Measurements from ENCODE around the gene ZNF646. TPM values are rescaled to one million over a fixed set of nuclear protein-coding genes. Genes with fewer than 3 reads are reported as not detected.

Gene ZNF646
- total and polyA plus RNA-seq, 2 donors (not counting 3 experiments of a cell fraction or from before 2014, with no cell fraction given) = 4.1 to 15.9 TPM

- FAIRE-seq (no peak), DNase-seq (ENCODE audit: low read depth, low spot score) (no peak)
- Histone ChIP-seq H3K9me1 (replicated peaks; ENCODE audit: control insufficient read depth, extremely low read depth, insufficient read depth, low read length) (no peaks in the 10 kb centered on the region), H3K4me1 (ENCODE audit: control insufficient read depth, extremely low read depth, insufficient read depth, low read length) (no peaks in the 10 kb centered on the region), H3K27me3 (ENCODE audit: control insufficient read depth in 2 of 2, insufficient read depth in 2 of 2, low read length in 2 of 2) (no peaks in the 10 kb centered on the region), H2AFZ (ENCODE audit: low read depth, low read length) (no peak overlapping the region), H3K4me3 (replicated peaks in 1 of 3; ENCODE audit: insufficient read depth in 1 of 3, low read depth in 1 of 3, low read length in 3 of 3) (no peak overlapping the region), H3K9ac (replicated peaks; ENCODE audit: extremely low read depth, insufficient read depth, low read length) (no peak overlapping the region), H3K4me2 (ENCODE audit: insufficient read depth, low read length) (no peak overlapping the region), H3K9me3 (replicated peaks; ENCODE audit: control insufficient read depth, insufficient read depth, low read length) (no peaks in the 10 kb centered on the region), H3K79me2 (ENCODE audit: control insufficient read depth, insufficient read depth, low read length) (no peaks in the 10 kb centered on the region), H3K27ac (ENCODE audit: insufficient read depth, low read depth, low read length) (no peak overlapping the region), H3K36me3 (ENCODE audit: control insufficient read depth in 2 of 2, extremely low read depth in 1 of 2, insufficient read depth in 2 of 2, low read length in 2 of 2) (peaks cover 0 to 11% of the 10 kb centered on the region in 2 experiments), H4K20me1 (replicated peaks; ENCODE audit: control insufficient read depth, extremely low read depth, insufficient read depth, low read length) (no peaks in the 10 kb centered on the region)
- dilution Hi-C loops (cut with MboI; ENCODE audit: extremely low pct_ligation_motif_present, low sequenced_read_pairs) (no loop called here), intact Hi-C loops (cut with micrococcal nuclease) (no loop called here)
- no TSS peak for BruUV-seq (replicated peaks)
- POLR2A ChIA-PET = no interaction called here
- CTCF ChIA-PET = interaction anchor here (1.4 to 2.4 kb wide), 2 partner anchors 11 to 13 kb away, joined by 5 to 8 read pairs; no protein-coding TSS in a partner anchor
- TF ChIP-seq POLR2AphosphoS5 (IDR thresholded peaks at IDR 0.05; ENCODE audit: insufficient read depth, low read depth, low read length) (no peak), JUN (IDR thresholded peaks at IDR 0.05; ENCODE audit: borderline replicate concordance, insufficient read depth, insufficient read length, low read depth) (no peak), MYC (IDR thresholded peaks at IDR 0.05; ENCODE audit: low read depth, low read length) (no peak), GATA2 (IDR thresholded peaks at IDR 0.05; ENCODE audit: insufficient read depth, insufficient read length, low read depth, low read length) (no peak), MAX (IDR thresholded peaks at IDR 0.05; ENCODE audit: insufficient read depth, insufficient read length) (no peak), FOS (IDR thresholded peaks at IDR 0.05; ENCODE audit: borderline replicate concordance, insufficient read depth, low read length) (no peak), CTCF (IDR thresholded peaks at IDR 0.05; ENCODE audit: extremely low read depth in 1 of 2, insufficient read depth in 1 of 2, low read depth in 1 of 2, low read length in 2 of 2) (no peak), EZH2 (IDR thresholded peaks at IDR 0.05; ENCODE audit: borderline replicate concordance, low read depth, low read length, severe bottlenecking) (no peak), POLR2A (IDR thresholded peaks at IDR 0.05; ENCODE audit: low read depth, low read length) (no peak)
Measured at GRCh38 chr16:31131416-31131815, 57.2 kb downstream of the ZNF646 start.

Data from endothelial cell of umbilical vein (primary cell).